ENCODE results near the gene RAB11FIP3. TPM values are rescaled to one million over a fixed set of nuclear protein-coding genes. Genes with fewer than 3 reads are reported as not detected.
"Not testable (repeated sequence)": the region's sequence is repeated elsewhere in the genome, so short reads cannot be mapped to it uniquely, and the experiment has no call there.

The RAB11FIP3 gene
- total RNA-seq, 2 experiments from 2014 or later: 29.0 to 51.2 TPM

DNA sequence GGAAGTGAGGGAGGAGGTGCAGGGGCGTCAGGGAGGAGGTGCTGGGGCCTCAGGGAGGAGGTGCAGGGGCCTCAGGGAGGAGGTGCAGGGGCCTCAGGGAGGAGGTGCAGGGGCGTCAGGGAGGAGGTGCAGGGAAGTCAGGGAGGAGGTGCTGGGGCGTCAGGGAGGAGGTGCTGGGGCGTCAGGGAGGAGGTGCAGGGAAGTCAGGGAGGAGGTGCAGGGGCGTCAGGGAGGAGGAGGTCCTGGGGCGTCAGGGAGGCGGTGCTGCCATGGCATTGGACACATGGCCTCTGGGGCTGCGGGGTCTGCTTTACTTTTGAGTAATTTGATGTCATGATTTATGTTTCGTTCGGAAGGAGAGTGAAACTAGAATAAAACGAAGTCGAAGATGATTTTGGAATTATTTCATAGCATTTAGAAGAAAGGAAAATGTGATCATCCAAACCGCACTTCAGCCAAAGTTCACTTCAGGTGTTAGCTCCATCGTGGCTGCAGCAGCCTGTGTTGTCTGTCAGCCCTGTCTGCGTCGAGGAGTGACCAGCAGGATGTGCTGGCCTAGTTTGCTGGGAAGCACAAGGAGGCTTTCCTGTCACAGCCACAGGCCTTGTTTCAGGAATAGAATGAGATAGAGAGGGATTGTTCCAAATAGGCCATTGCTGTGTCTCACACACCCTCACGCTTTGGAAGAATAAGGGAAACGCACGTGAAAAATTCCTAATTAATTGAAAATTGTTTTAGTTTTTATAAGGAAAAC is 42.8 kb downstream of the RAB11FIP3 start:
- no peak overlapping the region for H3K4me3 ChIP-seq (ENCODE audit: low read depth, low read length, poor library complexity, severe bottlenecking)
- no peaks in the 10 kb centered on the region for H3K9me3 ChIP-seq (ENCODE audit: low read length)
- H3K79me2 ChIP-seq (ENCODE audit: insufficient read depth, low read depth, low read length): no peaks in the 10 kb centered on the region
- DNase-seq (ENCODE audit: low spot score): no peak
- BruUV-seq (replicated peaks): no TSS peak
- H3K4me2 ChIP-seq (ENCODE audit: low read length): no peak overlapping the region
- H3K9me2 ChIP-seq (ENCODE audit: insufficient read depth, low read length): no peaks in the 10 kb centered on the region
- no peaks in the 10 kb centered on the region for H3K36me3 ChIP-seq (ENCODE audit: insufficient read depth, low read length)
- intact Hi-C loops (cut with micrococcal nuclease; ENCODE audit: unreplicated experiment): no loop called here
- no peaks in the 10 kb centered on the region; the same call in 1 of the 2 replicates for H4K20me1 ChIP-seq (ENCODE audit: insufficient read depth, low read length)
- CTCF ChIA-PET (ENCODE audit: unreplicated experiment): no interaction called here
- no peak overlapping the region for H2AFZ ChIP-seq (ENCODE audit: low read length)
- no peak for TF ChIP-seq EZH2phosphoT487 (IDR thresholded peaks at IDR 0.05; ENCODE audit: borderline replicate concordance, low read depth, low read length)
- TF ChIP-seq, protein P1, sequence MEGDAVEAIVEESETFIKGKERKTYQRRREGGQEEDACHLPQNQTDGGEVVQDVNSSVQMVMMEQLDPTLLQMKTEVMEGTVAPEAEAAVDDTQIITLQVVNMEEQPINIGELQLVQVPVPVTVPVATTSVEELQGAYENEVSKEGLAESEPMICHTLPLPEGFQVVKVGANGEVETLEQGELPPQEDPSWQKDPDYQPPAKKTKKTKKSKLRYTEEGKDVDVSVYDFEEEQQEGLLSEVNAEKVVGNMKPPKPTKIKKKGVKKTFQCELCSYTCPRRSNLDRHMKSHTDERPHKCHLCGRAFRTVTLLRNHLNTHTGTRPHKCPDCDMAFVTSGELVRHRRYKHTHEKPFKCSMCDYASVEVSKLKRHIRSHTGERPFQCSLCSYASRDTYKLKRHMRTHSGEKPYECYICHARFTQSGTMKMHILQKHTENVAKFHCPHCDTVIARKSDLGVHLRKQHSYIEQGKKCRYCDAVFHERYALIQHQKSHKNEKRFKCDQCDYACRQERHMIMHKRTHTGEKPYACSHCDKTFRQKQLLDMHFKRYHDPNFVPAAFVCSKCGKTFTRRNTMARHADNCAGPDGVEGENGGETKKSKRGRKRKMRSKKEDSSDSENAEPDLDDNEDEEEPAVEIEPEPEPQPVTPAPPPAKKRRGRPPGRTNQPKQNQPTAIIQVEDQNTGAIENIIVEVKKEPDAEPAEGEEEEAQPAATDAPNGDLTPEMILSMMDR (conservative IDR thresholded peaks at IDR 0.05; ENCODE audit: low read length): no peak
- POLR2A ChIA-PET: no interaction called here
- no peaks in the 10 kb centered on the region for H3K4me1 ChIP-seq (ENCODE audit: insufficient read depth, low read length, poor library complexity, severe bottlenecking)
- no peak overlapping the region for H3K27ac ChIP-seq (ENCODE audit: low read depth, low read length, poor library complexity, severe bottlenecking)

DNA sequence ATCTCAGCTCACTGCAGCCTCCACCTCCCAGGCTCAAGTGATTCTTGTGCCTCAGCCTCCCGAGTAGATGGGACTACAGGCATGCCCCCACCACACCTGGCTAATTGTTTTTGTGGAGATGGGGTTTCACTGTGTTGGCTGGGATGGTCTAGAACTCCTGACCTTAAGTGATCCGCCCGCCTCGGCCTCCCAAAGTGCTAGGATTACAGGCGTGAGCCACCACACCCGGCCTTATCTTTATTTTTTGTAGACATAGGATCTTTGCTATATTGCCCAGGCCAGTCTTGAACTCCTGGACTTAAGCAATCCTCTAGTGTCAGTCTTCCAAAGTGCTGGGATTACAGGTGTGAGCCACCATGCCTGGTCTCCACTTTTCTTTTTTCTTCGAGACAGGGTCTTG is 44.0 kb downstream of the RAB11FIP3 start:
- H3K4me2 ChIP-seq (ENCODE audit: low read length); H3K79me2 ChIP-seq (ENCODE audit: insufficient read depth, low read depth, low read length); BruUV-seq (replicated peaks); H3K9me2 ChIP-seq (ENCODE audit: insufficient read depth, low read length); H3K9me3 ChIP-seq (ENCODE audit: low read length); intact Hi-C loops (cut with micrococcal nuclease; ENCODE audit: unreplicated experiment); H3K27ac ChIP-seq (ENCODE audit: low read depth, low read length, poor library complexity, severe bottlenecking); CTCF ChIA-PET (ENCODE audit: unreplicated experiment); H3K4me3 ChIP-seq (ENCODE audit: low read depth, low read length, poor library complexity, severe bottlenecking); H3K4me1 ChIP-seq (ENCODE audit: insufficient read depth, low read length, poor library complexity, severe bottlenecking); H2AFZ ChIP-seq (ENCODE audit: low read length); POLR2A ChIA-PET; DNase-seq (ENCODE audit: low spot score); H3K36me3 ChIP-seq (ENCODE audit: insufficient read depth, low read length); H4K20me1 ChIP-seq (ENCODE audit: insufficient read depth, low read length): not testable (repeated sequence)

DNA sequence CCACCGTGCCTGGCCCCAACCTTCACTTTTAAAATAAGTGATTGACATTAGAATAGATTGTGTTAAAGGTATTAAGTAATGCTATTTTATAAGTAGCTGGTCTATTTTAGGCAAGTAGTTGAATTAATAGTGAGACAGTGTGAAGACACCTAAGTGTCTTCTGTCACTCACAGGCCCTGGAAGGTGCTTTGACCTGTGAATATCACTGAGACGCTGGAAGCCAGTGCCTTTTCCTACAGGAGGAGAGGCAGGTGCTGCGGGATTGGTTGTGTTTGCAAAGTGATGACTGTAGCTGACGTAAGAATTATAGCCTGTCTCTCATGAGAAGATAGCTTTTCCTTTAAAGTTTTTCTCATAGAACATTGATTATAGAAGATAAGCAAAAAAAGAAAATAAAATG is 45.0 kb downstream of the RAB11FIP3 start:
- TF ChIP-seq, protein P1 (conservative IDR thresholded peaks at IDR 0.05; ENCODE audit: low read length): no peak
- Histone ChIP-seq H2AFZ (ENCODE audit: low read length) (no peak overlapping the region), H3K27ac (ENCODE audit: low read depth, low read length, poor library complexity, severe bottlenecking) (no peak overlapping the region), H3K4me2 (ENCODE audit: low read length) (no peak overlapping the region), H3K9me3 (ENCODE audit: low read length) (no peaks in the 10 kb centered on the region), H3K79me2 (ENCODE audit: insufficient read depth, low read depth, low read length) (no peaks in the 10 kb centered on the region), H3K4me3 (ENCODE audit: low read depth, low read length, poor library complexity, severe bottlenecking) (no peak overlapping the region), H3K9me2 (ENCODE audit: insufficient read depth, low read length) (no peaks in the 10 kb centered on the region), H4K20me1 (ENCODE audit: insufficient read depth, low read length) (no peaks in the 10 kb centered on the region; the same call in 1 of the 2 replicates), H3K4me1 (ENCODE audit: insufficient read depth, low read length, poor library complexity, severe bottlenecking) (no peaks in the 10 kb centered on the region), H3K36me3 (ENCODE audit: insufficient read depth, low read length) (no peaks in the 10 kb centered on the region)
- ChIA-PET CTCF (ENCODE audit: unreplicated experiment) (no interaction called here), POLR2A (no interaction called here)
- BruUV-seq (replicated peaks): no TSS peak
- DNase-seq (ENCODE audit: low spot score): no peak
- intact Hi-C loops (cut with micrococcal nuclease; ENCODE audit: unreplicated experiment): no loop called here

Data from OCI-LY7 (cell line).